HG02885 (cell line): ENCODE data around the gene GCK.

Experiments
- ATAC-seq: cut with Tn5 transposase; IDR thresholded peaks from one replicate; pipeline ENCODE4 v1.9.1; 2021; ENCODE audit warnings: mild to moderate bottlenecking; ENCODE audit not compliant: unreplicated experiment, poor library complexity

GCK gene

DNA sequence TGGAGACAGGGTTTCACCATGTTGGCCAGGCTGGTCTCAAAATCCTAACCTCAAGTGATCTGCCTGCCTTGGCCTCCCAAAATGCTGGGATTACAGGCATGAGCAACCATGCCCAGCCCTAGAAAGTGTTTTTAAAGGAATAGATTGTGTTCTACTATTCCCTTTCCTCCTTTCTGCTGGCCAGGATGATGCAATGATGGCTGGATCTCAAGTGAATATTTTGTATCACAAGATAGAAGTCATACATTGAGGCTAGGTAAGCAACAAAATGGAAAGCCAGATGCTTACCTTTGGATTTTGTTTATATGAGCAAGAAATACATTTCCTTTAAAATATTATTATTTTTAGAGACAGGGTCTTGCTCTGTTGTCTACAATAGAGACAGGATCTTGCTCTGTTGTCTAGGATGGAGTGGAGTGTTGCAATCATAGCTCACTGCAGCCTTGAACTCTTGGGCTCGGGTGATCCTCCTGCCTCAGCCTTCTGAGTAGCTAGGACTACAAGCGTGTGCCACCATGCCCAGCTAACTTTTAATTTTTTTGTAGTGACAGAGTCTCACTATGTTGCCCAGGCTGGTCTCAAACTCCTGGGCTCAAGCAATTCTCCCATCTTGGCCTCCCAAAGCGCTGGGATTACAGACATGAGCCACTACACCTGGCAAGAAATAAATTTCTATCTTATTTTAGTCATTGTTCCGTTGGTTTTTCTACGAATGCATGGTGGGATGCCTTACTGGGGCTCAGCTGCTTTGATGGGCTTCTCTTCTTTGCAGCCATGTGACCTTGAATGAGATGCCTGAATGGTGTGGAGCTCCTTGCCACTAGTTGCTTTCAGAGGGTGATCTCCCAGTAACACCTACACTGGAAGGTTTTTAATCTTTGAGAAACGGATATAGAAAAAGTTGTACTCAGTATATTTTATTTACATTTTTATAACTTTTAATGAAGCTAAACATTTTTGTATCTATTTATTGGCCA lies 90.9 kb downstream of the GCK start:
- no peak for ATAC-seq

DNA sequence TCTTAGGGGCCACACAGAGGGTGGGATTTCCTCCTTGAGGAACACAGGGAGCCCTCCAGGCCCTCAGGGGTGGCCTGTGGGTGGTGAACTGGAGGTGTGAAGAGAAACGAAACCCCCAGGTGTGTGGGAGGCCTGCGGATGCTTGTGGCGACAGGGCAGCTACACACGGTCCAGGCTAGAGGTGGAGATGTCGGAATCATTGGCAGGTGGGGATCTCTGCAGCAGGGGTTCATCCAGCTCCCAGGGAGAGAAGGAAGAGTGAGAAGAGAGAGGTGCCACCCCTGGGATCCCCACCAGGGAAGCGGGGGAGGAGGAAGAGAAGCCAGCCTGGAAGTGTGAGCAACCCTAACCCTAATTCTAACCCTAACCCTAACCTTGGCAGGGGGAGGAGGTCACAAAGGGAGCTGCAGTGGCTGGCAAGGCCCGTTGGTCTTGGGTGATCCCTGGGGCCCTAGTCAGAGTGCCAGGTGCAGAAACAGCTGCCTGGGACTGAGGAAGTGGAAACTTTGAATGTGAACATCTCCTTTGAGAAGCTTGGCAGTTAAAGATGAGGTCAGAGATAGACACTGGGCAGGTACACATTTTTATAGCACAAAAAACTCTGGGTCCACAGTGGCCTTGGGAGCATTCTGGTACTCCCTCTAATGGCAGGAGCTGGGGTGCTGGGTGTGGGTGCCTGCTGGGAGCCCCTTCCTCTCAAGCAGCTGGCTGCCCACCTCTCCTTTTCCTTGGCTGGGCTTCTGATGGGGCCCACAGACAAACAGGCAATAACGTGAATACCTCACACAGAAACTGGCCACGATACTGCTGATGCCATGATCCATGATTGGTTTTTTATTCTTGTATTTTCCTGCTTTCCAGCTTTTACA lies 91.9 kb downstream of the GCK start:
- ATAC-seq: peak; percentile 72

DNA sequence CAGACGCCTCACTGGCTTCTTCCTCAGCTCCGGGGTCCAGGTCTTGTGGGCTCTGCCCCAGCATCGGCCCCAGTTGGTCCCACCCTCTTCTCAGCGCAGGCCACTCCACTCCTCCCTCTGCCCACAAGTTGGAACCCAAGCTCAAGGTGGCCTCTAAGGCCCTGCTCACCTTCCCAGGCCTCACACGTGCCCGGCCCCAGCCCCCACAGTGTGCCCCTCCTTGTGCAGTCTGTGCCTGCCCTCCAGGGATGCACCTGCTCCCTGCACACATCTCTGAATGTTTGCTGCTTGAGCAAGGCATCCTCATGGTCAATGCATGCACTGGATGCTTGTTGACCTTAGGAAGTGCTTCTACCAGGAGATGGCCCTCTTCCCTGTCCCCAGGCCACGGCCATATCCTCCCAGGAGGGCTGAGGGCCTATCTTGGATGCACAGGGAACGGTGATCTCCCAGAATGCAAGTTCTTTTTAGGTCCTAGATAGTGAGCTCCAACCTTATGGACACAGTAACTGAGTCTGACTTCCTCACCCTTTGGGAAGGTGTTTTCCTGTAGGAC lies 92.8 kb downstream of the GCK start:
- ATAC-seq: no peak

GRCh38 chr7:44095781-44096180 lies 93.5 kb downstream of the GCK start:
- no peak for ATAC-seq

- no peak for ATAC-seq
These were observed 94.2 kb downstream of the GCK start for GRCh38 chr7:44094883-44095592.

DNA sequence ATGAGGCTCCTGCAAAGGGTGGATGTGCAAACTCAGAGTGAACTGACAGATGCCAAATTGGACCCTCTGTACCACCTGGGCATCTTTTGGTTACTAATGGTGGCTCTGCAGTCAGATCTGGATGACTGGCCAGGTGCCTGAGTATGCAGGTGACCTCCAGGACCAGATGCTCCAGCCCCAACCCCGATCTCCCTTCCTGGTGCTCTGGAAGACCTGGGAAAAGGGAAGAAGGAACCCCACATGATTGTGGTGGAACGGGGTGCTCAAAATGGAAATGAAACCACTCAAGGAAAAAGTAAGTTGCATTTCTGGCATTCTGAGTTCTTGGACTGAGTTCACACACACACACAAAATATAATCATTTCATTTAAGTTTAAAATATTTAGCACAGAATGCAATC lies 94.9 kb downstream of the GCK start:
- no peak for ATAC-seq
